Tibial artery (tissue), 4 donors: ENCODE data around the gene ZNG1F.
A peak's percentile ranks its signal among the peaks of the same experiment; 100 is the strongest.
"Not testable (repeated sequence)": the region's sequence is repeated elsewhere in the genome, so short reads cannot be mapped to it uniquely, and the experiment has no call there.

Experiments
- DNase-seq, 2 donors: peaks; one replicate each; pipeline ENCODE4 v3.0.0-alpha.2; 2019
- H3K27ac ChIP-seq, 2 donors: fragments of 200-600 bp; sonication (generic) in 1 of 2; 1 replicate in 1 of 2; 2 replicates in 1 of 2; pipeline ENCODE4 v1.5.1; 2018 to 2019; ENCODE audit warnings: mild to moderate bottlenecking in 1 of 2
- H3K27me3 ChIP-seq, 2 donors: fragments of 200-600 bp; sonication (generic) in 1 of 2; one replicate each; pipeline versions ENCODE4 v1.5.1 to v1.6.0; 2016 to 2019
- H3K36me3 ChIP-seq, 3 donors: fragments of 200-600 bp; sonication (generic) in 2 of 3; one replicate each; pipeline ENCODE4 v1.5.1; 2016 to 2019; ENCODE audit warnings: mild to moderate bottlenecking in 2 of 3
- H3K4me1 ChIP-seq, 4 donors: fragments of 200-600 bp; sonication (generic) in 2 of 4; 1 replicate in 3 of 4; 2 replicates in 1 of 4; pipeline ENCODE4 v1.5.1; 2016 to 2019
- H3K4me3 ChIP-seq, 2 donors: fragments of 200-600 bp; sonication (generic) in 1 of 2; 1 replicate in 1 of 2; 2 replicates in 1 of 2; pipeline ENCODE4 v1.5.1; 2018 to 2019; ENCODE audit warnings: mild to moderate bottlenecking in 2 of 2
- H3K9me3 ChIP-seq, 3 donors: fragments of 200-600 bp; sonication (generic) in 1 of 3; one replicate each; pipeline ENCODE4 v1.5.1; 2016 to 2019
- intact Hi-C: fragments of 100-400 bp; cut with DNase I; formaldehyde crosslinking; loops from one replicate; pipeline ENCODE4 v1.15.0; 2023; ENCODE audit warnings: low total_unique reads
- TF ChIP-seq, protein P1 (sequence below), 2 experiments: fragments of 200-600 bp in 1 of 2; fragments of 450-650 bp in 1 of 2; IDR thresholded peaks; one replicate each; pipeline ENCODE4 v1.5.1; 2017 to 2019; ENCODE audit warnings: antibody characterized with exemption in 2 of 2, mild to moderate bottlenecking in 1 of 2, moderate library complexity in 1 of 2

The ZNG1F gene

DNA sequence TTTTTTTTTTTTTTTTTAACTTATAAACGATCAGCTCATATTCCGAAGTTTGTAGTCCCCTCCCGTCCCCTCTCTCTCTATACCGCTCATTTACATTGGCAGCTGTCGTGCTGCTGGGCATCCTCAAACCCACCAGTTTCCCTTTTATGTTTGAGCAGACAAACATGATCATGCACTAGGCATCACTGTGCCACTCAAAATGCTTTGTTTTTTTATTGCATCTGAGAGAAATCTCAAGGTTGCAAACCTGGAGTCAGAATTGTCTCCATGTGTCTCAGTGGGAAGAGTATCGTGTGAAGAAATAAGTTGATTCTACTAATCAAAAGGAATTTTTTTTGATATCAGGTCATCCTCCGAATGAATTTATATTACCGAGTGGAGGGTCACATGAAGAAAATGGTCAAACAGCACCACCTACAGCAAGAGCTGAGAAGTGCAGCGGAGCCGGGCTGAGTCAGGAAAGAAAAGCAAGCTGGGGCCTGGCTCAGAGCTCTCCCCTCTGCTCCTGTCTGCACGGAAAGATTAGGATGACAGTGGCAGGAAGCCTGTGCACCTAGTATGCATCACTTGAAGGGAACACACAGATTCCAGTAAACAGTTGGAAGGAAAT, 100.6 kb downstream of the ZNG1F start:
- H3K4me1 ChIP-seq, DNase-seq, H3K36me3 ChIP-seq, H3K9me3 ChIP-seq, H3K27me3 ChIP-seq, H3K4me3 ChIP-seq, H3K27ac ChIP-seq, intact Hi-C loops: not testable (repeated sequence)
- TF ChIP-seq, protein P1, sequence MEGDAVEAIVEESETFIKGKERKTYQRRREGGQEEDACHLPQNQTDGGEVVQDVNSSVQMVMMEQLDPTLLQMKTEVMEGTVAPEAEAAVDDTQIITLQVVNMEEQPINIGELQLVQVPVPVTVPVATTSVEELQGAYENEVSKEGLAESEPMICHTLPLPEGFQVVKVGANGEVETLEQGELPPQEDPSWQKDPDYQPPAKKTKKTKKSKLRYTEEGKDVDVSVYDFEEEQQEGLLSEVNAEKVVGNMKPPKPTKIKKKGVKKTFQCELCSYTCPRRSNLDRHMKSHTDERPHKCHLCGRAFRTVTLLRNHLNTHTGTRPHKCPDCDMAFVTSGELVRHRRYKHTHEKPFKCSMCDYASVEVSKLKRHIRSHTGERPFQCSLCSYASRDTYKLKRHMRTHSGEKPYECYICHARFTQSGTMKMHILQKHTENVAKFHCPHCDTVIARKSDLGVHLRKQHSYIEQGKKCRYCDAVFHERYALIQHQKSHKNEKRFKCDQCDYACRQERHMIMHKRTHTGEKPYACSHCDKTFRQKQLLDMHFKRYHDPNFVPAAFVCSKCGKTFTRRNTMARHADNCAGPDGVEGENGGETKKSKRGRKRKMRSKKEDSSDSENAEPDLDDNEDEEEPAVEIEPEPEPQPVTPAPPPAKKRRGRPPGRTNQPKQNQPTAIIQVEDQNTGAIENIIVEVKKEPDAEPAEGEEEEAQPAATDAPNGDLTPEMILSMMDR (IDR thresholded peaks at IDR 0.05), result peak in 1 of 2 experiments; percentile 37

DNA sequence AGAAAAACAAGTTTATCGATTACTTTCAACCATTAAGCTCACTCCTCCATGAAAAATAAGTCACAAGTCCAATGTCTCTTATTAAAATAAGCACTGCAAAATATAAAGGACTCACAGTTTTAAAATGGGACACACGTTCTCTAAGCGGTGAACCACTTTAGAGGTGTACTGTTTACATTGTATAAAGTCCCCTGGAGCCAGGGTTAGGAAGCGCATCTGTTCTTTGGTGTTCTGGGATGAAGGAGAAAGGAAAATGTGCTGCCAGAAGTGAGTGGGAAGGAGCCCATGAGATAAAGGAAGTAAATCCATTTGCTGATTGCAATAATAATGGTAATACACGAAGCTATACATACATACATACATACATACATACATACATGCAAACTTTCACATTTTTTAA, 101.2 kb downstream of the ZNG1F start:
- H3K4me1 ChIP-seq, H3K27ac ChIP-seq, H3K9me3 ChIP-seq, DNase-seq, H3K4me3 ChIP-seq, H3K36me3 ChIP-seq, intact Hi-C loops, H3K27me3 ChIP-seq: not testable (repeated sequence)

GRCh38 chr9:41087157-41087780, 101.8 kb downstream of the ZNG1F start:
- H3K4me3 ChIP-seq, H3K9me3 ChIP-seq, H3K27me3 ChIP-seq, H3K36me3 ChIP-seq, intact Hi-C loops, H3K27ac ChIP-seq, H3K4me1 ChIP-seq, DNase-seq: not testable (repeated sequence)

GRCh38 chr9:41086685-41087084, 102.4 kb downstream of the ZNG1F start:
- not testable (repeated sequence) for H3K27ac ChIP-seq, H3K27me3 ChIP-seq

GRCh38 chr9:41086215-41086614, 102.9 kb downstream of the ZNG1F start:
- intact Hi-C loops, H3K27me3 ChIP-seq, H3K9me3 ChIP-seq: not testable (repeated sequence)

More at GRCh38 chr9:41086685-41087084, 102.4 kb downstream of the ZNG1F start:
- H3K9me3 ChIP-seq, H3K4me1 ChIP-seq, intact Hi-C loops, H3K36me3 ChIP-seq, DNase-seq, H3K4me3 ChIP-seq: not testable (repeated sequence)

GRCh38 chr9:41082358-41082757, 106.8 kb downstream of the ZNG1F start:
- not testable (repeated sequence) for H3K9me3 ChIP-seq

More at GRCh38 chr9:41086215-41086614, 102.9 kb downstream of the ZNG1F start:
- H3K4me3 ChIP-seq, H3K36me3 ChIP-seq, DNase-seq, H3K4me1 ChIP-seq, H3K27ac ChIP-seq: not testable (repeated sequence)

More at GRCh38 chr9:41082358-41082757, 106.8 kb downstream of the ZNG1F start:
- H3K4me3 ChIP-seq, DNase-seq, H3K4me1 ChIP-seq, intact Hi-C loops, H3K27ac ChIP-seq, H3K36me3 ChIP-seq, H3K27me3 ChIP-seq: not testable (repeated sequence)
